ENCODE data around the gene UVSSA. TPM values are rescaled to one million over a fixed set of nuclear protein-coding genes. Genes with fewer than 3 reads are reported as not detected.

UVSSA gene
- total and polyA plus RNA-seq, 2 experiments from 2014 or later = 2.9 to 4.1 TPM

- Histone ChIP-seq H3K9me2 (ENCODE audit: insufficient read depth) (no peaks in the 10 kb centered on the region), H3K27ac (no peak overlapping the region), H3K36me3 (ENCODE audit: low read depth) (no peaks in the 10 kb centered on the region), H3K9ac (no peak overlapping the region), H3K4me3 (no peak overlapping the region), H4K20me1 (ENCODE audit: insufficient read depth) (no peaks in the 10 kb centered on the region), H3F3A (ENCODE audit: insufficient read depth) (no peaks in the 10 kb centered on the region), H3K4me1 (ENCODE audit: insufficient read depth) (no peaks in the 10 kb centered on the region), H3K4me2 (ENCODE audit: unreplicated experiment) (no peak overlapping the region), H3K79me2 (ENCODE audit: insufficient read depth) (no peaks in the 10 kb centered on the region), H3K27me3 (replicated peaks; ENCODE audit: insufficient read depth) (peaks cover 60% of the 10 kb centered on the region), H3K9me3 (ENCODE audit: low read depth) (no peaks in the 10 kb centered on the region), H2AFZ (no peak overlapping the region)
- peak; percentile 77 for TF ChIP-seq EZH2 (IDR thresholded peaks at IDR 0.05; ENCODE audit: insufficient read depth, poor library complexity, severe bottlenecking)
- peak; percentile 60; the same call in 1 of the 2 replicates for TF ChIP-seq EZH2phosphoT487 (IDR thresholded peaks at IDR 0.05; ENCODE audit: insufficient read depth, low read depth)
- WGBS, 2 experiments (ENCODE audit: low coverage in 1 of 2, low lambda C conversion rate in 2 of 2, missing lambda C conversion rate in 2 of 2) = 4 to 5% methylated on average over 48 to 49 of the region's 69 CpGs
- peak; percentile 42 for DNase-seq
- in situ Hi-C loops (cut with MboI) = no loop called here
These were observed 55.6 kb downstream of the UVSSA start for GRCh38 chr4:1402516-1403091.

GRCh38 chr4:1403177-1403583, 56.2 kb downstream of the UVSSA start:
- H3K4me2 ChIP-seq (ENCODE audit: unreplicated experiment) = no peak overlapping the region
- H3F3A ChIP-seq (ENCODE audit: insufficient read depth) = no peaks in the 10 kb centered on the region
- 5 to 16% methylated on average over 23 to 27 of the region's 58 CpGs for WGBS, 2 experiments (ENCODE audit: low coverage in 1 of 2, low lambda C conversion rate in 2 of 2, missing lambda C conversion rate in 2 of 2)
- H3K9ac ChIP-seq = no peak overlapping the region
- H3K27ac ChIP-seq = no peak overlapping the region
- no peaks in the 10 kb centered on the region for H3K36me3 ChIP-seq (ENCODE audit: low read depth)
- no peaks in the 10 kb centered on the region for H3K4me1 ChIP-seq (ENCODE audit: insufficient read depth)
- no peak overlapping the region for H2AFZ ChIP-seq
- TF ChIP-seq EZH2phosphoT487 (IDR thresholded peaks at IDR 0.05; ENCODE audit: insufficient read depth, low read depth) = no peak
- no peak for TF ChIP-seq EZH2 (IDR thresholded peaks at IDR 0.05; ENCODE audit: insufficient read depth, poor library complexity, severe bottlenecking)
- no peak overlapping the region for H3K4me3 ChIP-seq
- H4K20me1 ChIP-seq (ENCODE audit: insufficient read depth) = no peaks in the 10 kb centered on the region
- DNase-seq = no peak
- H3K27me3 ChIP-seq (replicated peaks; ENCODE audit: insufficient read depth) = peaks cover 62% of the 10 kb centered on the region
- no peaks in the 10 kb centered on the region for H3K79me2 ChIP-seq (ENCODE audit: insufficient read depth)
- in situ Hi-C loops (cut with MboI) = no loop called here
- no peaks in the 10 kb centered on the region for H3K9me3 ChIP-seq (ENCODE audit: low read depth)
- no peaks in the 10 kb centered on the region for H3K9me2 ChIP-seq (ENCODE audit: insufficient read depth)

GRCh38 chr4:1403591-1404572, 56.9 kb downstream of the UVSSA start:
- 9 to 13% methylated on average over 51 to 70 of the region's 107 CpGs for WGBS, 2 experiments (ENCODE audit: low coverage in 1 of 2, low lambda C conversion rate in 2 of 2, missing lambda C conversion rate in 2 of 2)
- H4K20me1 ChIP-seq (ENCODE audit: insufficient read depth) = no peaks in the 10 kb centered on the region

GRCh38 chr4:1404573-1405253, 57.7 kb downstream of the UVSSA start:
- Histone ChIP-seq H3K9me2 (ENCODE audit: insufficient read depth) (no peaks in the 10 kb centered on the region), H3K27me3 (replicated peaks; ENCODE audit: insufficient read depth) (peaks cover 70% of the 10 kb centered on the region), H2AFZ (no peak overlapping the region), H3K9me3 (ENCODE audit: low read depth) (no peaks in the 10 kb centered on the region), H3K9ac (no peak overlapping the region), H3K79me2 (ENCODE audit: insufficient read depth) (no peaks in the 10 kb centered on the region), H3K4me3 (no peak overlapping the region), H3K27ac (no peak overlapping the region), H3K4me2 (ENCODE audit: unreplicated experiment) (no peak overlapping the region), H3K4me1 (ENCODE audit: insufficient read depth) (no peaks in the 10 kb centered on the region), H3F3A (ENCODE audit: insufficient read depth) (no peaks in the 10 kb centered on the region), H4K20me1 (ENCODE audit: insufficient read depth) (no peaks in the 10 kb centered on the region), H3K36me3 (ENCODE audit: low read depth) (no peaks in the 10 kb centered on the region)
- DNase-seq = no peak
- TF ChIP-seq EZH2 (IDR thresholded peaks at IDR 0.05; ENCODE audit: insufficient read depth, poor library complexity, severe bottlenecking) = peak; percentile 98
- 0 out of 2 replicates have a peak, but pooled peaks have one; percentile 1 for TF ChIP-seq EZH2phosphoT487 (IDR thresholded peaks at IDR 0.05; ENCODE audit: insufficient read depth, low read depth)
- in situ Hi-C loops (cut with MboI) = no loop called here
- WGBS, 2 experiments (ENCODE audit: low coverage in 1 of 2, low lambda C conversion rate in 2 of 2, missing lambda C conversion rate in 2 of 2) = 13 to 18% methylated on average over 43 to 48 of the region's 54 CpGs

More at GRCh38 chr4:1403591-1404572, 56.9 kb downstream of the UVSSA start:
- peak; percentile 30 for DNase-seq
- in situ Hi-C loops (cut with MboI) = no loop called here
- Histone ChIP-seq H3K4me3 (no peak overlapping the region), H3K4me1 (ENCODE audit: insufficient read depth) (no peaks in the 10 kb centered on the region), H3K79me2 (ENCODE audit: insufficient read depth) (no peaks in the 10 kb centered on the region), H2AFZ (no peak overlapping the region), H3K27ac (no peak overlapping the region), H3K36me3 (ENCODE audit: low read depth) (no peaks in the 10 kb centered on the region), H3K9me3 (ENCODE audit: low read depth) (no peaks in the 10 kb centered on the region), H3K4me2 (ENCODE audit: unreplicated experiment) (no peak overlapping the region), H3K9me2 (ENCODE audit: insufficient read depth) (no peaks in the 10 kb centered on the region), H3K9ac (no peak overlapping the region), H3K27me3 (replicated peaks; ENCODE audit: insufficient read depth) (peaks cover 69% of the 10 kb centered on the region), H3F3A (ENCODE audit: insufficient read depth) (no peaks in the 10 kb centered on the region)
- TF ChIP-seq EZH2phosphoT487 (IDR thresholded peaks at IDR 0.05; ENCODE audit: insufficient read depth, low read depth) = peak; percentile 73; the same call in 1 of the 2 replicates
- TF ChIP-seq EZH2 (IDR thresholded peaks at IDR 0.05; ENCODE audit: insufficient read depth, poor library complexity, severe bottlenecking) = peak; percentile 99
